Chondrocyte (in vitro differentiated cells): Measurements from ENCODE around the gene CMTM7. TPM values are rescaled to one million over a fixed set of nuclear protein-coding genes. Genes with fewer than 3 reads are reported as not detected.

ENCODE experiments used
- DNase-seq: peaks from one replicate; pipeline ENCODE4 v3.0.0; 2021; ENCODE audit warnings: mixed read lengths, low spot score
- H3K27ac Mint-ChIP-seq: one replicate; pipeline ENCODE4 v1.8.0; 2021; ENCODE audit warnings: mild to moderate bottlenecking, moderate library complexity, mixed read lengths; ENCODE audit not compliant: unreplicated experiment
- H3K27me3 Mint-ChIP-seq: 2 replicates; pipeline ENCODE4 v1.8.0; 2021; ENCODE audit warnings: low read depth, mixed read lengths
- H3K36me3 Mint-ChIP-seq: 2 replicates; pipeline ENCODE4 v1.8.0; 2021; ENCODE audit warnings: low read depth, mixed read lengths
- H3K4me1 Mint-ChIP-seq: 2 replicates; pipeline ENCODE4 v1.8.0; 2021; ENCODE audit warnings: low read depth, mild to moderate bottlenecking, mixed read lengths
- H3K4me3 Mint-ChIP-seq: one replicate; pipeline ENCODE4 v1.8.0; 2021; ENCODE audit warnings: mild to moderate bottlenecking, moderate library complexity, mixed read lengths; ENCODE audit not compliant: unreplicated experiment
- H3K9me3 Mint-ChIP-seq: 2 replicates; pipeline ENCODE4 v1.8.0; 2021; ENCODE audit warnings: low read depth, mixed read lengths
- CTCF ChIP-seq: fragments of 200-600 bp; sonication (generic); IDR thresholded peaks from 2 replicates; pipeline ENCODE4 v1.5.0; 2021; ENCODE audit warnings: antibody characterized with exemption, mild to moderate bottlenecking, moderate library complexity
- total RNA-seq: library from RNA; stranded (reverse); gene quantifications from 3 replicates; pipeline ENCODE4 v1.2.1, GENCODE V29; 2021

Gene CMTM7
- total RNA-seq, 1 donor from 2014 or later = 8.8 TPM

DNA sequence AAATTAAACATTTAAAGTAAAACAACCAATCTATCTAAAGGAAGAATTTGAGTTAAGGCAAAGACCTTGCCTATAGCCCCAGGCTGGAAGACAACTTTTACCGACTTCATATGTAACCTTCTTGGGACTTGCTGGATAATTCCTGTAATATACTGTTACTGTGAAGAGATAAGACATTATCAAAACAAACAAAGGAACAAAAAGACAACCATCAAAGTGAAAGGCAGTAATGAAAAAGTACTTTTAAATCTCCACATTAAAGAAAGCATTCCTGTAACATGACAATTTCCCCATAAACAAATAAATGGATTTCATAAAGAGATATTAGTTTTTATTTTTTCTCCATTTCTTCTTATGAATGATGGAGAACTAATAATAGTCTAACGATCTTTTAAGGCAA is 108.6 kb downstream of the CMTM7 start:
- no peak overlapping the region for H3K27ac Mint-ChIP-seq
- peaks cover 28% of the 10 kb centered on the region for H3K4me1 Mint-ChIP-seq
- no peak for DNase-seq
- TF ChIP-seq CTCF = no peak
- H3K36me3 Mint-ChIP-seq = peaks cover 6% of the 10 kb centered on the region
- H3K4me3 Mint-ChIP-seq = peak overlapping the region; percentile 91
- no peaks in the 10 kb centered on the region for H3K9me3 Mint-ChIP-seq
- no peaks in the 10 kb centered on the region for H3K27me3 Mint-ChIP-seq

GRCh38 chr3:32500880-32501782 is 109.5 kb downstream of the CMTM7 start:
- Mint-ChIP-seq H3K27ac (peak overlapping the region; percentile 50), H3K9me3 (no peaks in the 10 kb centered on the region), H3K4me1 (peaks cover 28% of the 10 kb centered on the region), H3K36me3 (peaks cover 6% of the 10 kb centered on the region), H3K4me3 (peak overlapping the region; percentile 91), H3K27me3 (no peaks in the 10 kb centered on the region)
- no peak for DNase-seq
- no peak for TF ChIP-seq CTCF

DNA sequence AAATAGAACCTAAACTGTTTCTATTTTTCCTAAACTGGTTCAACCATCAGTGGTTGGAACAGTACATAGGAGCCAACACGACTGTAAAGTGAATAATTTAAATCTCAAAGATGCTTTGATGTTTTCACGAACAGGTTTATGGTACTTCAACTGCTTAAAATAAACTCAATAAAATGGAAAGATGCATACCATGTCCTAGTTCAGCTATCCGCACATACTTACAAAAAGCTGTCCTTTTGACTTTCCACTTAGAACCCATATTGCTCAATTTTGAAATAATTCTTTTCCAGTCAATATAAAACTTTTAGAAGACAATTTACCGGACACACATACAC is 110.1 kb downstream of the CMTM7 start:
- H3K9me3 Mint-ChIP-seq = no peaks in the 10 kb centered on the region
- no peak for DNase-seq
- peaks cover 28% of the 10 kb centered on the region for H3K4me1 Mint-ChIP-seq
- H3K27ac Mint-ChIP-seq = peak overlapping the region; percentile 95
- H3K4me3 Mint-ChIP-seq = peak overlapping the region; percentile 91
- H3K27me3 Mint-ChIP-seq = no peaks in the 10 kb centered on the region
- peaks cover 3% of the 10 kb centered on the region for H3K36me3 Mint-ChIP-seq
- TF ChIP-seq CTCF = no peak

- DNase-seq = no peak
- Mint-ChIP-seq H3K36me3 (peaks cover 2% of the 10 kb centered on the region), H3K4me3 (peak within 1 kb of the TSS; percentile 91), H3K4me1 (peaks cover 28% of the 10 kb centered on the region), H3K27ac (peak within 1 kb of the TSS; percentile 95), H3K9me3 (no peaks in the 10 kb centered on the region), H3K27me3 (no peaks in the 10 kb centered on the region)
- peak; percentile 19 for TF ChIP-seq CTCF
These were observed 110.7 kb downstream of the CMTM7 start, which contains the start of gene CMTM6 for GRCh38 chr3:32502118-32502945. TSS of gene CMTM6 (minus strand) at chr3:32502852. CDS start at chr3:32502745, 107 bp downstream.

DNA sequence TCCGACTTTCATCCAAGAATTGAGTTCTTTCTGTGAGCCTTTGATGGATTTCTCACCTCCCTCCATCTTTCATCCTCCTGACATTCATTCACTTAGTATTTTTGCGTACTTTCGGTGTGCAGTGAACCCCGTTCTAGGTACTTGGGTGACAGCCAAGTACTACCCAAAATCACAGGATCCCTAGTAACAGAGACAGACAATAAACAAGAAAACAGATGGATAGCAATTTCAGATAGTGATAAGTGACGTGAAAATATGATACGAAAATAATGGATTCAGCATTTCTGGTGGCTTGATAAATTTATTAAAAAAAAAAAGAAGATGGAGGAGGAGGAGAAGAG is 111.3 kb downstream of the CMTM7 start:
- Mint-ChIP-seq H3K4me1 (peaks cover 28% of the 10 kb centered on the region), H3K9me3 (no peaks in the 10 kb centered on the region), H3K27me3 (no peaks in the 10 kb centered on the region), H3K4me3 (peak overlapping the region; percentile 91), H3K36me3 (peaks cover 2% of the 10 kb centered on the region), H3K27ac (peak overlapping the region; percentile 93)
- DNase-seq = no peak
- TF ChIP-seq CTCF = no peak
